H1 (cell line): ENCODE data around the gene HTR6. TPM values are rescaled to one million over a fixed set of nuclear protein-coding genes. Genes with fewer than 3 reads are reported as not detected.

Experiments used
- CTCF ChIA-PET: fragments of 300-600 bp; sonication (Branson Sonifier 250); formaldehyde crosslinking; loops from one replicate; lab custom pipeline; 2021; ENCODE audit not compliant: partially characterized antibody; lab: Charles Lee
- POLR2A ChIA-PET: fragments of 300-600 bp; sonication (Branson Sonifier 250); formaldehyde crosslinking; loops from one replicate; lab custom pipeline; 2021; ENCODE audit warnings: inconsistent platforms; ENCODE audit not compliant: partially characterized antibody; lab: Charles Lee
- DNase-seq, 2 experiments: peaks; one replicate each; pipeline versions ENCODE4 v3.0.0 to v3.0.0-alpha.2; 2010 to 2022; ENCODE audit warnings: low spot score in 2 of 2, low read depth in 1 of 2, mixed read lengths in 1 of 2
- FAIRE-seq: peaks from 2 replicates; lab custom pipeline; 2011; peaks lifted over from hg19 to GRCh38; lab: Jason Lieb, UNC
- H2AFZ ChIP-seq: 2 replicates; pipeline ENCODE4 v1.8.1; 2012; ENCODE audit warnings: low read length, inconsistent platforms
- H2AK5ac ChIP-seq: 2 replicates; pipeline ENCODE4 v1.6.1; 2013; ENCODE audit warnings: low read depth, low read length
- H2BK120ac ChIP-seq: replicated peaks from 2 replicates; pipeline ENCODE3; 2013; ENCODE audit warnings: low read depth, low read length, inconsistent platforms
- H2BK12ac ChIP-seq: 2 replicates; pipeline ENCODE4 v1.6.1; 2013; ENCODE audit warnings: low read depth, low read length
- H2BK15ac ChIP-seq: 2 replicates; pipeline ENCODE4 v1.6.1; 2013; ENCODE audit warnings: low read length
- H2BK20ac ChIP-seq: 2 replicates; pipeline ENCODE4 v1.6.1; 2013; ENCODE audit warnings: low read length
- H2BK5ac ChIP-seq: 2 replicates; pipeline ENCODE4 v1.6.1; 2013; ENCODE audit warnings: low read depth, low read length
- H3K14ac ChIP-seq: 2 replicates; pipeline ENCODE4 v1.6.1; 2013; ENCODE audit warnings: inconsistent platforms; ENCODE audit not compliant: insufficient read length
- H3K18ac ChIP-seq: 2 replicates; pipeline ENCODE4 v1.6.1; 2013; ENCODE audit warnings: low read length; ENCODE audit errors: extremely low read depth
- H3K23ac ChIP-seq: 2 replicates; pipeline ENCODE4 v1.6.1; 2013; ENCODE audit warnings: inconsistent platforms; ENCODE audit not compliant: insufficient read length
- H3K23me2 ChIP-seq: 2 replicates; pipeline ENCODE4 v1.6.1; 2013; ENCODE audit warnings: low read depth, low read length
- H3K27ac ChIP-seq: 2 replicates; pipeline ENCODE4 v1.6.1; 2011; ENCODE audit warnings: low read depth, low read length, inconsistent platforms
- H3K27me3 ChIP-seq, 4 experiments: replicated peaks in 1 of 4; 1 replicate in 1 of 4; 2 replicates in 3 of 4; pipeline versions ENCODE4 v1.6.1 to v1.8.1; 2011 to 2013; ENCODE audit warnings: low read length in 3 of 4, mild to moderate bottlenecking in 3 of 4, inconsistent platforms in 2 of 4, mixed read lengths in 2 of 4, moderate library complexity in 1 of 4; ENCODE audit not compliant: control insufficient read depth in 3 of 4, insufficient read depth in 3 of 4; ENCODE audit errors: extremely low read depth in 1 of 4
- H3K36me3 ChIP-seq, 4 experiments: 2 replicates each; pipeline versions ENCODE4 v1.6.1 to v1.8.1; 2011 to 2013; ENCODE audit warnings: mild to moderate bottlenecking in 4 of 4, low read length in 3 of 4, moderate library complexity in 2 of 4, control low read depth in 1 of 4, inconsistent platforms in 1 of 4; ENCODE audit not compliant: insufficient read depth in 4 of 4, control insufficient read depth in 2 of 4
- H3K4ac ChIP-seq: replicated peaks from 2 replicates; pipeline ENCODE3; 2013; ENCODE audit warnings: low read length, low read depth, mixed read lengths, inconsistent platforms; ENCODE audit not compliant: insufficient read length
- H3K4me1 ChIP-seq, 4 experiments: replicated peaks in 1 of 4; 1 replicate in 1 of 4; 2 replicates in 3 of 4; pipeline versions ENCODE4 v1.6.1 to v1.8.1; 2011 to 2013; ENCODE audit warnings: low read length in 3 of 4, inconsistent platforms in 2 of 4, mixed read lengths in 1 of 4; ENCODE audit not compliant: insufficient read depth in 4 of 4, control insufficient read depth in 3 of 4
- H3K4me2 ChIP-seq, 2 experiments: 2 replicates each; pipeline versions ENCODE4 v1.6.1 to v1.8.1; 2011 to 2013; ENCODE audit warnings: low read depth in 2 of 2, low read length in 2 of 2, control low read depth in 1 of 2, inconsistent platforms in 1 of 2, mild to moderate bottlenecking in 1 of 2; ENCODE audit not compliant: insufficient read depth in 1 of 2
- H3K4me3 ChIP-seq, 4 experiments: fragments of 200-600, 300-600 bp in 1 of 4; sonication (generic), shearing (Covaris generic), sonication (Bioruptor Twin) in 1 of 4; 2 replicates each; pipeline versions ENCODE4 v1.5.1 to v1.8.1; 2011 to 2016; ENCODE audit warnings: low read length in 4 of 4, low read depth in 3 of 4, control low read depth in 2 of 4, inconsistent platforms in 2 of 4, mild to moderate bottlenecking in 2 of 4, mixed read lengths in 1 of 4, moderate library complexity in 1 of 4; ENCODE audit not compliant: insufficient read depth in 2 of 4; ENCODE audit errors: extremely low read depth in 1 of 4
- H3K56ac ChIP-seq: replicated peaks from 2 replicates; pipeline ENCODE3; 2013; ENCODE audit warnings: low read depth, mild to moderate bottlenecking, mixed read lengths, low read length, inconsistent platforms; ENCODE audit not compliant: insufficient read length
- H3K79me1 ChIP-seq: 2 replicates; pipeline ENCODE4 v1.6.1; 2013; ENCODE audit warnings: low read depth, low read length, control low read depth
- H3K79me2 ChIP-seq, 2 experiments: 2 replicates each; pipeline versions ENCODE4 v1.6.1 to v1.8.1; 2012 to 2013; ENCODE audit warnings: low read length in 2 of 2, mild to moderate bottlenecking in 2 of 2, inconsistent platforms in 1 of 2; ENCODE audit not compliant: insufficient read depth in 2 of 2, control insufficient read depth in 1 of 2
- H3K9ac ChIP-seq, 4 experiments: replicated peaks in 1 of 4; 1 replicate in 1 of 4; 2 replicates in 3 of 4; pipeline versions ENCODE4 v1.6.1 to v1.8.1; 2011 to 2013; ENCODE audit warnings: low read depth in 3 of 4, low read length in 3 of 4, control low read depth in 2 of 4, mild to moderate bottlenecking in 2 of 4, moderate library complexity in 2 of 4, inconsistent platforms in 1 of 4; ENCODE audit errors: extremely low read depth in 1 of 4
- H3K9me3 ChIP-seq, 2 experiments: 2 replicates each; pipeline versions ENCODE4 v1.6.1 to v1.8.1; 2012 to 2013; ENCODE audit warnings: mild to moderate bottlenecking in 2 of 2, moderate library complexity in 2 of 2, control low read depth in 1 of 2, inconsistent platforms in 1 of 2, low read depth in 1 of 2, low read length in 1 of 2, mixed read lengths in 1 of 2; ENCODE audit not compliant: insufficient read depth in 2 of 2
- H4K20me1 ChIP-seq, 2 experiments: replicated peaks in 1 of 2; 2 replicates each; pipeline versions ENCODE3 to v1.8.1; 2011 to 2013; ENCODE audit warnings: inconsistent platforms in 2 of 2, low read length in 2 of 2, mild to moderate bottlenecking in 1 of 2; ENCODE audit not compliant: insufficient read depth in 2 of 2, control insufficient read depth in 1 of 2
- H4K5ac ChIP-seq: 2 replicates; pipeline ENCODE4 v1.6.1; 2013; ENCODE audit warnings: low read length, low read depth, mixed read lengths, inconsistent platforms; ENCODE audit not compliant: insufficient read length
- H4K8ac ChIP-seq: 2 replicates; pipeline ENCODE4 v1.8.0; 2013; ENCODE audit warnings: mild to moderate bottlenecking, moderate library complexity, low read length, inconsistent platforms; ENCODE audit not compliant: insufficient read depth; ENCODE audit errors: extremely low read depth
- H4K91ac ChIP-seq: replicated peaks from 2 replicates; pipeline ENCODE3; 2013; ENCODE audit warnings: low read length, mixed read lengths, inconsistent platforms; ENCODE audit not compliant: insufficient read length
- HDAC2 ChIP-seq, 2 experiments: fragments of 300-600 bp in 1 of 2; sonication (generic) in 1 of 2; IDR thresholded peaks; 2 replicates each; pipeline ENCODE4 v1.6.1; 2011 to 2012; ENCODE audit warnings: low read depth in 2 of 2, low read length in 2 of 2, mild to moderate bottlenecking in 2 of 2, moderate library complexity in 2 of 2, borderline replicate concordance in 1 of 2, inconsistent platforms in 1 of 2
- KDM1A ChIP-seq: fragments of 200-600, 300-600 bp; sonication (generic); IDR thresholded peaks from 2 replicates; pipeline ENCODE4 v1.7.1; 2016; ENCODE audit warnings: mild to moderate bottlenecking, low read length, borderline replicate concordance
- WGBS, 2 experiments: shearing (Covaris generic) in 1 of 2; methylation state at CpG; one replicate each; pipeline versions ENCODE4 v1.1.6 to v1.1.7; 2013 to 2015; ENCODE audit warnings: low lambda C conversion rate in 2 of 2, mixed read lengths in 2 of 2, inconsistent platforms in 1 of 2, low coverage in 1 of 2, missing lambda C conversion rate in 1 of 2; ENCODE audit not compliant: insufficient replicate concordance in 2 of 2, insufficient coverage in 1 of 2, insufficient read length in 1 of 2; ENCODE audit errors: extremely low coverage in 1 of 2, missing lambda C conversion rate in 1 of 2; 5-methylcytosine and 5-hydroxymethylcytosine counted together
- polyA plus RNA-seq, 7 experiments: library from polyadenylated mRNA; depleted of rRNA in 3 of 7; stranded (reverse) in 5 of 7; unstranded in 2 of 7; fragments of >200 nt in 5 of 7; fragments of 200-250 nt in 2 of 7; gene quantifications; 1 replicate in 5 of 7; 2 replicates in 1 of 7; 4 replicates in 1 of 7; pipeline versions ENCODE4 v1.2.1 to v1.2.3, GENCODE V29; 2011 to 2013; ENCODE audit warnings: missing spikeins in 2 of 7, mixed read lengths in 2 of 7
- total RNA-seq: library from RNA; stranded (reverse); fragmentation: NEBNext Ultra II Directional; extraction: Animal tissue kit (Norgen Biotek cat#: 25700); gene quantifications from 2 replicates; pipeline ENCODE4 v1.2.1, GENCODE V29; 2021

The HTR6 gene
- total and polyA plus RNA-seq, 2 of the 8 experiments (the other 6 are each of a cell fraction or from before 2014, with no cell fraction given) = 0.76 to 0.95 TPM

- H3K79me1 ChIP-seq = no peaks in the 10 kb centered on the region
- DNase-seq = no peak
- no peak overlapping the region for H2BK20ac ChIP-seq
- no peak overlapping the region for H3K4ac ChIP-seq
- H3K4me3 ChIP-seq = no peak overlapping the region
- H3K18ac ChIP-seq = no peak overlapping the region
- no peak overlapping the region for H2BK5ac ChIP-seq
- H3K9me3 ChIP-seq = peaks cover 4 to 6% of the 10 kb centered on the region in 2 experiments; a peak in 3 of 4 replicates
- H3K36me3 ChIP-seq = peaks cover 0 to 5% (median 0%) of the 10 kb centered on the region in 4 experiments; a peak in 2 of 8 replicates
- no peak overlapping the region for H4K8ac ChIP-seq
- no peaks in the 10 kb centered on the region for H3K27me3 ChIP-seq
- no peak overlapping the region for H3K27ac ChIP-seq
- H2AFZ ChIP-seq = no peak overlapping the region
- no peak overlapping the region for H3K14ac ChIP-seq
- no peaks in the 10 kb centered on the region for H4K20me1 ChIP-seq
- H3K9ac ChIP-seq = no peak overlapping the region
- no peak overlapping the region for H4K91ac ChIP-seq
- 87% methylated on average over 3 of the region's 3 CpGs; no CpG with 5 or more reads in 1 of the 2 experiments for WGBS, 2 experiments
- no peak overlapping the region for H2BK15ac ChIP-seq
- no peak overlapping the region for H2AK5ac ChIP-seq
- H3K23ac ChIP-seq = no peak overlapping the region
- H2BK120ac ChIP-seq = no peak overlapping the region
- no peaks in the 10 kb centered on the region for H3K79me2 ChIP-seq
- peak; percentile 24 for FAIRE-seq
- no peaks in the 10 kb centered on the region for H3K23me2 ChIP-seq
- H3K4me2 ChIP-seq = no peak overlapping the region
- no peak overlapping the region for H3K56ac ChIP-seq
- ChIA-PET CTCF (interaction anchor here (0.8 to 2.2 kb wide), 6 partner anchors 11 to 153 kb away, joined by 3 to 8 read pairs (median 4); no protein-coding TSS in a partner anchor), POLR2A (no interaction called here)
- H3K4me1 ChIP-seq = no peaks in the 10 kb centered on the region
- H2BK12ac ChIP-seq = no peak overlapping the region
- H4K5ac ChIP-seq = no peak overlapping the region
- TF ChIP-seq HDAC2 (IDR thresholded peaks at IDR 0.05; ENCODE audit: borderline replicate concordance in 1 of 2, low read depth in 2 of 2, low read length in 2 of 2) = 0 out of 4 replicates have a peak, but pooled peaks of 1 of the 2 experiments have one; percentile 41
- TF ChIP-seq KDM1A = peak; percentile 87; the same call in 1 of the 2 replicates
These were observed 65.6 kb downstream of the HTR6 start for GRCh38 chr1:19730232-19730631.
